Transverse colon (tissue), 4 donors: ENCODE measurements around the gene TGFBI. TPM values are rescaled to one million over a fixed set of nuclear protein-coding genes. Genes with fewer than 3 reads are reported as not detected.

ENCODE experiments used
- DNase-seq: peaks from one replicate; pipeline ENCODE4 v3.0.0-alpha.2; 2019
- H3K27ac ChIP-seq, 4 donors: fragments of 200-600 bp; sonication (generic); 2 replicates each; pipeline ENCODE4 v1.5.1; 2016 to 2018; ENCODE audit warnings: inconsistent platforms in 4 of 4
- H3K27me3 ChIP-seq: fragments of 200-600 bp; sonication (generic); 2 replicates; pipeline ENCODE4 v1.5.1; 2017; ENCODE audit warnings: inconsistent platforms
- H3K36me3 ChIP-seq, 4 donors: fragments of 200-600 bp; sonication (generic); 2 replicates each; pipeline ENCODE4 v1.5.1; 2017 to 2019; ENCODE audit warnings: inconsistent platforms in 4 of 4
- H3K4me1 ChIP-seq, 4 donors: fragments of 200-600 bp; sonication (generic); 2 replicates each; pipeline ENCODE4 v1.5.1; 2017 to 2020; ENCODE audit warnings: inconsistent platforms in 4 of 4
- H3K4me3 ChIP-seq, 4 donors: fragments of 200-600 bp; sonication (generic); 1 replicate in 1 of 4; 2 replicates in 3 of 4; pipeline versions ENCODE4 v1.5.1 to v1.6.1; 2017 to 2019; ENCODE audit warnings: inconsistent platforms in 4 of 4
- H3K9me3 ChIP-seq, 2 donors: fragments of 200-600 bp; sonication (generic); 2 replicates each; pipeline ENCODE4 v1.5.1; 2017 to 2019; ENCODE audit warnings: inconsistent platforms in 2 of 2
- CTCF ChIP-seq, 5 experiments: fragments of 200-600 bp in 3 of 5; fragments of 450-650 bp in 2 of 5; sonication (generic) in 3 of 5; IDR thresholded peaks; 1 replicate in 2 of 5; 2 replicates in 3 of 5; pipeline ENCODE4 v1.5.1; 2016 to 2017; ENCODE audit warnings: antibody characterized with exemption in 5 of 5, inconsistent platforms in 3 of 5, mild to moderate bottlenecking in 2 of 5, moderate library complexity in 1 of 5
- EP300 ChIP-seq: sonication (generic); formaldehyde crosslinking; IDR thresholded peaks from one replicate; pipeline ENCODE4 v1.6.1; 2017; ENCODE audit warnings: antibody characterized with exemption, low read depth
- POLR2A ChIP-seq: fragments of 450-650 bp; IDR thresholded peaks from one replicate; pipeline ENCODE4 v1.6.1; 2016; ENCODE audit warnings: antibody characterized with exemption, mild to moderate bottlenecking, moderate library complexity
- POLR2AphosphoS5 ChIP-seq, 3 donors: sonication (generic); formaldehyde crosslinking; IDR thresholded peaks; one replicate each; pipeline ENCODE4 v1.6.1; 2016; ENCODE audit warnings: antibody characterized with exemption in 3 of 3
- WGBS, 2 donors: methylation state at CpG; one replicate each; pipeline ENCODE4 v1.1.5; 2018; ENCODE audit warnings: low coverage in 1 of 2; 5-methylcytosine and 5-hydroxymethylcytosine counted together
- in situ Hi-C, 4 donors: fragments of 200-750 bp; cut with MboI; loops; one replicate each; pipeline versions ENCODE4 v1.15.0 to v1.15.1; 2017; ENCODE audit warnings: low sequenced_read_pairs in 3 of 4, low pct_ligation_motif_present in 1 of 4, low pct_unique_long_range_greater_than_20kb in 1 of 4
- intact Hi-C: fragments of 100-400 bp; cut with DNase I; formaldehyde crosslinking; loops from one replicate; pipeline ENCODE4 v1.15.1; 2023; ENCODE audit warnings: low total_unique reads
- total RNA-seq, 4 donors: library from RNA; depleted of rRNA; stranded (reverse); fragments of >200 nt; gene quantifications; one replicate each; pipeline ENCODE4 v1.1.0, GENCODE V29; 2016

Gene TGFBI
- total RNA-seq, 4 donors from 2014 or later: 22.4 to 79.6 (median 29.8) TPM

- peaks cover 0 to 3% (median 2%) of the 10 kb centered on the region in 4 donors for H3K4me1 ChIP-seq
- no peaks in the 10 kb centered on the region for H3K27me3 ChIP-seq
- H3K36me3 ChIP-seq: no peaks in the 10 kb centered on the region
- no peak for TF ChIP-seq EP300
- no peak for TF ChIP-seq POLR2A
- TF ChIP-seq CTCF (IDR thresholded peaks at IDR 0.05): no peak
- no peak for TF ChIP-seq POLR2AphosphoS5 (IDR thresholded peaks at IDR 0.05)
- intact Hi-C loops: no loop called here
- peak; percentile 23 for DNase-seq
- in situ Hi-C loops: no loop called here
- no peaks in the 10 kb centered on the region for H3K9me3 ChIP-seq
- H3K4me3 ChIP-seq: no peak overlapping the region
- 77 to 100% methylated on average over 1 to 7 of the region's 8 CpGs for WGBS, 2 donors
- H3K27ac ChIP-seq: no peak overlapping the region
These were observed 19.1 kb downstream of the TGFBI start for GRCh38 chr5:136047858-136048257.

GRCh38 chr5:136048966-136049365 is 20.2 kb downstream of the TGFBI start:
- Histone ChIP-seq H3K9me3 (no peaks in the 10 kb centered on the region), H3K4me3 (no peak overlapping the region), H3K27me3 (no peaks in the 10 kb centered on the region), H3K36me3 (no peaks in the 10 kb centered on the region), H3K4me1 (peaks cover 0 to 11% (median 0%) of the 10 kb centered on the region in 4 donors), H3K27ac (no peak overlapping the region)
- TF ChIP-seq POLR2AphosphoS5 (IDR thresholded peaks at IDR 0.05): no peak
- TF ChIP-seq CTCF (IDR thresholded peaks at IDR 0.05): no peak
- no peak for TF ChIP-seq POLR2A
- no peak for TF ChIP-seq EP300
- intact Hi-C loops: no loop called here
- in situ Hi-C loops: no loop called here
- no peak for DNase-seq
- 93% methylated on average over 6 of the region's 6 CpGs; no CpG with 5 or more reads in 1 of the 2 donors for WGBS, 2 donors

GRCh38 chr5:136051486-136052220 is 22.9 kb downstream of the TGFBI start:
- TF ChIP-seq CTCF (IDR thresholded peaks at IDR 0.05) (no peak), POLR2AphosphoS5 (IDR thresholded peaks at IDR 0.05) (no peak), POLR2A (no peak), EP300 (no peak)
- Histone ChIP-seq H3K4me1 (peaks cover 0 to 18% (median 9%) of the 10 kb centered on the region in 4 donors), H3K27ac (no peak overlapping the region), H3K36me3 (no peaks in the 10 kb centered on the region), H3K27me3 (no peaks in the 10 kb centered on the region), H3K9me3 (no peaks in the 10 kb centered on the region), H3K4me3 (no peak overlapping the region)
- intact Hi-C loops: no loop called here
- 83 to 86% methylated on average over 2 to 12 of the region's 12 CpGs for whole genome bisulfite sequencing, 2 donors
- in situ Hi-C loops: loop anchor here in 1 of 4 donors (25.0 kb wide), 1 partner anchor 114 kb away; no protein-coding TSS in a partner anchor
- DNase-seq: no peak

- DNase-seq: no peak
- in situ Hi-C loops: loop anchor here in 1 of 4 donors (25.0 kb wide), 1 partner anchor 116 kb away; no protein-coding TSS in a partner anchor
These were observed 24.0 kb downstream of the TGFBI start for GRCh38 chr5:136052692-136053335.

More at GRCh38 chr5:136052692-136053335, 24.0 kb downstream of the TGFBI start:
- H3K36me3 ChIP-seq: no peaks in the 10 kb centered on the region
- no peaks in the 10 kb centered on the region for H3K9me3 ChIP-seq
- no peak overlapping the region for H3K4me3 ChIP-seq
- peaks cover 3 to 27% (median 19%) of the 10 kb centered on the region in 4 donors for H3K4me1 ChIP-seq
- 91% methylated on average over 12 of the region's 13 CpGs; no CpG with 5 or more reads in 1 of the 2 donors for WGBS, 2 donors
- no peaks in the 10 kb centered on the region for H3K27me3 ChIP-seq
- H3K27ac ChIP-seq: peak overlapping the region in 2 of 4 donors; percentile 20 to 85
- no peak for TF ChIP-seq EP300
- TF ChIP-seq POLR2A: no peak
- TF ChIP-seq POLR2AphosphoS5 (IDR thresholded peaks at IDR 0.05): no peak
- TF ChIP-seq CTCF (IDR thresholded peaks at IDR 0.05): no peak
- intact Hi-C loops: no loop called here
